OCI-LY1 (cell line): ENCODE data around the gene IVNS1ABP.

ENCODE experiments used
- H2AFZ ChIP-seq: fragments of 200-600 bp; sonication (generic), shearing (Covaris generic); 2 replicates; pipeline ENCODE4 v1.6.0; 2014; ENCODE audit warnings: antibody characterized with exemption, mild to moderate bottlenecking, low read length
- H3F3A ChIP-seq: fragments of 200-600 bp; sonication (generic), shearing (Covaris generic); 2 replicates; pipeline ENCODE4 v1.6.0; 2014; ENCODE audit warnings: mild to moderate bottlenecking, antibody characterized with exemption, low read length, moderate library complexity; ENCODE audit not compliant: insufficient read depth
- H3K27ac ChIP-seq: fragments of 200-600 bp; sonication (generic); 2 replicates; pipeline ENCODE4 v1.5.1; 2014; ENCODE audit warnings: low read length, mixed run types, mild to moderate bottlenecking, low read depth; ENCODE audit not compliant: poor library complexity, severe bottlenecking
- H3K27me3 ChIP-seq: fragments of 200-600 bp; sonication (generic); 2 replicates; pipeline ENCODE4 v1.6.0; 2014; ENCODE audit warnings: antibody characterized with exemption, mild to moderate bottlenecking, low read length, moderate library complexity; ENCODE audit not compliant: insufficient read depth
- H3K36me3 ChIP-seq: fragments of 200-600 bp; sonication (generic); 2 replicates; pipeline ENCODE4 v1.6.1; 2014; ENCODE audit warnings: mild to moderate bottlenecking, antibody characterized with exemption, low read length, moderate library complexity, mixed read lengths; ENCODE audit not compliant: insufficient read depth
- H3K4me1 ChIP-seq: fragments of 200-600 bp; sonication (generic); 2 replicates; pipeline ENCODE4 v1.5.1; 2014; ENCODE audit warnings: mild to moderate bottlenecking, low read length, moderate library complexity; ENCODE audit not compliant: insufficient read depth, severe bottlenecking
- H3K4me2 ChIP-seq: fragments of 200-600 bp; sonication (generic), shearing (Covaris generic); 2 replicates; pipeline ENCODE4 v1.6.1; 2014; ENCODE audit warnings: low read length
- H3K4me3 ChIP-seq: fragments of 200-600 bp; sonication (generic); 2 replicates; pipeline ENCODE4 v1.5.1; 2014; ENCODE audit warnings: low read length, low read depth, mild to moderate bottlenecking, mixed read lengths; ENCODE audit not compliant: poor library complexity, severe bottlenecking
- H3K79me2 ChIP-seq: fragments of 200-600 bp; shearing (Covaris generic); 2 replicates; pipeline ENCODE4 v1.6.1; 2016; ENCODE audit warnings: mixed run types, low read length, mixed read lengths; ENCODE audit not compliant: insufficient read depth
- H3K9ac ChIP-seq: fragments of 200-600 bp; sonication (generic), shearing (Covaris generic); 2 replicates; pipeline ENCODE4 v1.6.1; 2014; ENCODE audit warnings: mild to moderate bottlenecking, low read length, mixed read lengths
- H3K9me2 ChIP-seq: fragments of 200-600 bp; sonication (generic), shearing (Covaris generic); 2 replicates; pipeline ENCODE4 v1.6.1; 2014; ENCODE audit warnings: low read depth, mild to moderate bottlenecking, low read length, mixed read lengths
- H3K9me3 ChIP-seq: fragments of 200-600 bp; shearing (Covaris generic); 2 replicates; pipeline ENCODE4 v1.6.1; 2014; ENCODE audit warnings: low read length, mixed read lengths
- H4K20me1 ChIP-seq: fragments of 200-600 bp; sonication (generic), shearing (Covaris generic); 2 replicates; pipeline ENCODE4 v1.6.0; 2016; ENCODE audit warnings: mild to moderate bottlenecking, low read length; ENCODE audit not compliant: insufficient read depth
- EZH2 ChIP-seq: fragments of 200-600 bp; sonication (generic), shearing (Covaris generic); IDR thresholded peaks from 2 replicates; pipeline ENCODE4 v1.8.0; 2017; ENCODE audit warnings: borderline replicate concordance, mixed run types, mild to moderate bottlenecking, antibody characterized with exemption, low read length, moderate library complexity, mixed read lengths
- TF ChIP-seq, protein P1 (sequence below): fragments of 200-600 bp; sonication (generic), shearing (Covaris generic); IDR thresholded peaks from 2 replicates; pipeline ENCODE4 v1.5.1; 2017; ENCODE audit warnings: mild to moderate bottlenecking, antibody characterized with exemption, low read length, moderate library complexity, mixed read lengths

IVNS1ABP gene

DNA sequence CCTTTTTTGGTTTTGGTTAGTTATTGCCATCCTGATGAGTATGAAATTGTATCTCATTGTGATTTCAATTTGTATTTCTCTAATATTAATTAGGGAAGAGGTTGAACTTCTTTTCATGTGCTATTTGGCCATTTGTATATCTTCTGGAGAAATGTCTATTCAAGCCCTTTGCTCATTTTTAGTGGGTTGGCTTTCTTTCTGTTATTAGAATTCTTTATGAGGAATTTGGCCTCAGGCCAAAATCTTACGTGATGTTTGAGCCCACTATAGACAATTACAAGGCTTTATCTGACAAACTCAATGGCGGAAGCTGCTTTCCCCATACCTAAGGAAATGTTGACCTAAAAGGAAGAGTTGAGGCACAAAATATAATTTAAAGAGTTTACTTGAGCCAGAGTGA is 32.9 kb downstream of the IVNS1ABP start:
- H3F3A ChIP-seq = no peaks in the 10 kb centered on the region
- no peak overlapping the region for H3K4me2 ChIP-seq
- H3K4me1 ChIP-seq = no peaks in the 10 kb centered on the region
- H3K36me3 ChIP-seq = no peaks in the 10 kb centered on the region
- no peaks in the 10 kb centered on the region for H3K27me3 ChIP-seq
- no peak overlapping the region for H3K4me3 ChIP-seq
- no peaks in the 10 kb centered on the region for H3K9me3 ChIP-seq
- no peak overlapping the region for H3K9ac ChIP-seq
- H2AFZ ChIP-seq = no peak overlapping the region
- no peaks in the 10 kb centered on the region for H3K79me2 ChIP-seq
- no peak for TF ChIP-seq EZH2
- TF ChIP-seq, protein P1, sequence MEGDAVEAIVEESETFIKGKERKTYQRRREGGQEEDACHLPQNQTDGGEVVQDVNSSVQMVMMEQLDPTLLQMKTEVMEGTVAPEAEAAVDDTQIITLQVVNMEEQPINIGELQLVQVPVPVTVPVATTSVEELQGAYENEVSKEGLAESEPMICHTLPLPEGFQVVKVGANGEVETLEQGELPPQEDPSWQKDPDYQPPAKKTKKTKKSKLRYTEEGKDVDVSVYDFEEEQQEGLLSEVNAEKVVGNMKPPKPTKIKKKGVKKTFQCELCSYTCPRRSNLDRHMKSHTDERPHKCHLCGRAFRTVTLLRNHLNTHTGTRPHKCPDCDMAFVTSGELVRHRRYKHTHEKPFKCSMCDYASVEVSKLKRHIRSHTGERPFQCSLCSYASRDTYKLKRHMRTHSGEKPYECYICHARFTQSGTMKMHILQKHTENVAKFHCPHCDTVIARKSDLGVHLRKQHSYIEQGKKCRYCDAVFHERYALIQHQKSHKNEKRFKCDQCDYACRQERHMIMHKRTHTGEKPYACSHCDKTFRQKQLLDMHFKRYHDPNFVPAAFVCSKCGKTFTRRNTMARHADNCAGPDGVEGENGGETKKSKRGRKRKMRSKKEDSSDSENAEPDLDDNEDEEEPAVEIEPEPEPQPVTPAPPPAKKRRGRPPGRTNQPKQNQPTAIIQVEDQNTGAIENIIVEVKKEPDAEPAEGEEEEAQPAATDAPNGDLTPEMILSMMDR = no peak
- H3K9me2 ChIP-seq = no peaks in the 10 kb centered on the region
- H3K27ac ChIP-seq = no peak overlapping the region
- H4K20me1 ChIP-seq = no peaks in the 10 kb centered on the region

DNA sequence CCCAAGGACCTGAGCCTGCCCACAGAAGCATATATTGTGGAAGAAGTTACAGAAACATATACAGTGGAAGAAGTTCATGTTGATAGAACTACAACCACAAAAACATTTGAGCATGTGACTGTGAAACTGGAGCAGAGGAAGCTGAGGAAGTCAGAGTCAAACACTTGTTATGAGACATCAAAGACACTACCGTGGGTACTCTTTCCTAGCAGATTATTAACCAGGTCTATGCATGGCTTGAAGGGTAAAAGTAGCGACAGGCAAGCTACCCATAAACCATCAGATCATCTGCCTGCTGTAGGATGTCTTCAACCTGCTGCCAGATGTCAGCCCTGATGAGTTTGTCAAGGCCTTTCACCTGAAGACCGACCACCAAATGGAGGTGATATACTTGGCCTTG is 35.8 kb downstream of the IVNS1ABP start:
- H3K27ac ChIP-seq = no peak overlapping the region
- H3K4me3 ChIP-seq = no peak overlapping the region
- H3K4me2 ChIP-seq = no peak overlapping the region

DNA sequence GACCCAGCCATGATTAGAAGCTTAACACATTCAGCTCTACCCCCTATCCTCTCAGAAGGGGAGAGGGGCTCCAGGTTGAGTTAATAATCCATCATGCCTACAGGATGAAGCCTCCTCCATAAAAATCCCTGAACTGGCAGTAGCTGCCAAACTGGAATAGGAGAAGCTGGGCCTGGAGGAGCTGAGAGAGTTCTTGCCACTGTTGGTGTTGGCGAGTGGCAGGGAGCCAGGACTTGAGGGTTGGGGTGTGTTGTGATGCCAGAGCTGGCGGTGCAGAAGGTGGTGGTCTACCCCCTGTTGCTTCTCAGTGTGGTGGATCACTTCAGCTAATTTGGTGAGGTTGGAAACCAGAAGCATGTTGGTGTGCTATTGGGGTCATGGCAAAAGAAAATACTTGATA is 36.5 kb downstream of the IVNS1ABP start:
- H3K4me1 ChIP-seq = no peaks in the 10 kb centered on the region

More for the DNA sequence above, 35.8 kb downstream of the IVNS1ABP start:
- H3K9me3 ChIP-seq = no peaks in the 10 kb centered on the region
- no peaks in the 10 kb centered on the region for H3K27me3 ChIP-seq
- H3K4me1 ChIP-seq = no peaks in the 10 kb centered on the region
- H3K9me2 ChIP-seq = no peaks in the 10 kb centered on the region
- H4K20me1 ChIP-seq = no peaks in the 10 kb centered on the region
- H2AFZ ChIP-seq = no peak overlapping the region
- H3K36me3 ChIP-seq = no peaks in the 10 kb centered on the region
- no peaks in the 10 kb centered on the region for H3K79me2 ChIP-seq
- no peaks in the 10 kb centered on the region for H3F3A ChIP-seq
- no peak overlapping the region for H3K9ac ChIP-seq
- TF ChIP-seq, protein P1 = no peak
- TF ChIP-seq EZH2 = no peak

More for the DNA sequence above, 36.5 kb downstream of the IVNS1ABP start:
- no peak overlapping the region for H2AFZ ChIP-seq
- no peak overlapping the region for H3K9ac ChIP-seq
- no peak overlapping the region for H3K4me3 ChIP-seq
- no peaks in the 10 kb centered on the region for H3K36me3 ChIP-seq
- no peak overlapping the region for H3K27ac ChIP-seq
- H3K9me2 ChIP-seq = no peaks in the 10 kb centered on the region
- no peaks in the 10 kb centered on the region for H4K20me1 ChIP-seq
- H3K4me2 ChIP-seq = no peak overlapping the region
- H3K9me3 ChIP-seq = no peaks in the 10 kb centered on the region
- no peaks in the 10 kb centered on the region for H3K27me3 ChIP-seq
- no peaks in the 10 kb centered on the region for H3K79me2 ChIP-seq
- H3F3A ChIP-seq = no peaks in the 10 kb centered on the region
- TF ChIP-seq EZH2 = no peak
- TF ChIP-seq, protein P1 = no peak
